Stomach smooth muscle (tissue), 2 donors: ENCODE data around the gene DGKG.

Experiments
- H3K27ac ChIP-seq: one replicate; pipeline ENCODE4 v1.7.0; 2013; ENCODE audit warnings: mild to moderate bottlenecking, low read length, inconsistent platforms
- H3K27me3 ChIP-seq, 2 donors: one replicate each; pipeline ENCODE4 v1.7.0; 2013; ENCODE audit warnings: low read length in 2 of 2; ENCODE audit not compliant: insufficient read depth in 2 of 2, control insufficient read depth in 1 of 2
- H3K36me3 ChIP-seq, 2 donors: one replicate each; pipeline ENCODE4 v1.7.0; 2013; ENCODE audit warnings: low read length in 2 of 2; ENCODE audit not compliant: control insufficient read depth in 2 of 2, insufficient read depth in 2 of 2
- H3K4me1 ChIP-seq: one replicate; pipeline ENCODE4 v1.7.0; 2013; ENCODE audit warnings: low read length; ENCODE audit not compliant: control insufficient read depth, insufficient read depth
- H3K4me3 ChIP-seq, 2 donors: one replicate each; pipeline ENCODE4 v1.7.0; 2013; ENCODE audit warnings: low read length in 2 of 2
- H3K9ac ChIP-seq, 2 donors: one replicate each; pipeline ENCODE4 v1.7.0; 2013; ENCODE audit warnings: low read length in 2 of 2, mild to moderate bottlenecking in 1 of 2
- H3K9me3 ChIP-seq, 2 donors: one replicate each; pipeline ENCODE4 v1.7.0; 2013; ENCODE audit warnings: low read length in 2 of 2; ENCODE audit not compliant: control insufficient read depth in 2 of 2
- donor health status: healthy.
- donor health status: Pancreatic carcinoma.

The DGKG gene

DNA sequence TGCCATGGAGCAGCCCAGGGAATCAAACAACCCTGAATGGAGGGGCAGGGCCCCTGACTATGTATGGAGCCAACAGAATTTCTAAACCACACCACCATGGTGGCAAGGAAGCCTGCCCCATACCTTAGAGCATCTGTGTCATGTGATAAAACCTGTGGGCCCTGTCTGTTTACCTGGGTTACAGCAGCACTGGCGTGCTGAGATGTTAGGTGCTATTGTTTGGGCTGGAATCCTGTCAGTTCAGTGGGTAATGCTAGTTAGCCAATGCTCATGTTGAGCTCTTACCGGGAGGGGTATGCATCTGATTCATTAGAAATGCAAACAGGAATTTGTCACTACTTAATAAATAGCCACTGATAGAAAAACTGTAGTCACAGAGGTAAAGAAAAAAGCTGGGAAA is 189.7 kb downstream of the DGKG start:
- H3K4me3 ChIP-seq = no peak overlapping the region
- H3K9me3 ChIP-seq = no peaks in the 10 kb centered on the region
- no peak overlapping the region for H3K27ac ChIP-seq
- H3K36me3 ChIP-seq = peaks cover 5 to 26% of the 10 kb centered on the region in 2 donors
- peaks cover 15% of the 10 kb centered on the region for H3K4me1 ChIP-seq
- no peaks in the 10 kb centered on the region for H3K27me3 ChIP-seq
- H3K9ac ChIP-seq = no peak overlapping the region

DNA sequence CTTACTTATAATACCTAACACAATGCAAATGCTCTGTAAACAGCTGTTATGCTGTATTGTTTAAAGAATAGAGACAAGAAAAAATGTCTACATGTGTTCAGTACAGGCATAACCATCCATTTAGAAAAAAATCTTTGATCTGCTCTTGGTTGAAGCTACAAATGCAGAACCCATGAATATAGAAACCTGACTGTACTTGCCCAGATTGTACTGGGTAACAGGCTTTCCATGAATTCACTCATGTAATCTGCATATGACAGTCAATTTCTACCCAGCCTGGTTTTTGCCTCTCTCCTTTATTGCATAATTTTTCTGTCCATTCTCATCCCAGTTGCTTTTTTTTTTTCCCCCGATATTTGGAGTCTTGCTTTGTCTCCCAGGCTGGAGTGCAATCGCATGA is 190.5 kb downstream of the DGKG start:
- H3K4me1 ChIP-seq = peaks cover 10% of the 10 kb centered on the region
- H3K4me3 ChIP-seq = no peak overlapping the region
- H3K9me3 ChIP-seq = no peaks in the 10 kb centered on the region
- no peaks in the 10 kb centered on the region for H3K27me3 ChIP-seq
- no peak overlapping the region for H3K27ac ChIP-seq
- H3K9ac ChIP-seq = no peak overlapping the region
- peaks cover 5 to 23% of the 10 kb centered on the region in 2 donors for H3K36me3 ChIP-seq

DNA sequence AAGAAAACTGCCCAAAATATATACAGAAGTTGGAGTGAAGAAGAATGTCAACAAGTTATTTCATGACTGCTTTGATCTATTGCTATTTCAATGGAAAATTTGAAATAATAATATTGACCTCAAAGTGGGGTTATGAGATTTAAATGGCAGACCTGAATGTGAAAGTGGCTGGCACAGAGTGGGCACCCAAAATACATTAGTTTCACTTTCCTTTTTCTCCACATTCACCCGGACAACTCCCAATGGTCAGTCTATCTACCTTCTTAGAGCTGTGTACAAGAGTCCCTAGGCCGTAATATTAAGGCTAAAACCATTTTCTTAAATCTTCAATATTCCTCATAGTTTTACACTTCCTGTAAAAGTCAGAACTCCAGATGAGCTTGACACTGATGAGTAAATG is 191.5 kb downstream of the DGKG start:
- H3K36me3 ChIP-seq = peaks cover 5 to 23% of the 10 kb centered on the region in 2 donors
- H3K4me3 ChIP-seq = no peak overlapping the region
- no peaks in the 10 kb centered on the region for H3K9me3 ChIP-seq
- H3K9ac ChIP-seq = no peak overlapping the region
- peaks cover 6% of the 10 kb centered on the region for H3K4me1 ChIP-seq
- no peak overlapping the region for H3K27ac ChIP-seq
- no peaks in the 10 kb centered on the region for H3K27me3 ChIP-seq

DNA sequence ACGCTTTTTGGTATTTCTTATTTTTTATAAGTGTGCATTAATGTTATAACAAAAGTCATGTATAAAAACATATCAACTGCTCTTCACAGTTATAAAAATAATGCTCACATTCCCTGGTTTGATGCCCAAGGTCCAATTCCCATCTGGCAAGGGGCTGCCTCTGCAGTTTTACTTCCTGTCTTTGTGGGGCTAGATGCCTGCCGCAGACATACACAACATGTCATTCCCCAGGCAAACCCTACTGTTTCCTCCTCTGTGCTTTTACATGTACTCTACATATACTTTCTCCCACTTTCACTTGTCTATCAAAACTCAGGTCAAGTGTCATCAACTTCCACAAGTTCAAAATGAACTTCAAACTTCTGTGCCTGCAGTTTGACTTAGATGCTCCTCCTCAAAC is 192.7 kb downstream of the DGKG start:
- Histone ChIP-seq H3K36me3 (peaks cover 8 to 21% of the 10 kb centered on the region in 2 donors), H3K9ac (no peak overlapping the region), H3K27ac (peak overlapping the region; percentile 6)

DNA sequence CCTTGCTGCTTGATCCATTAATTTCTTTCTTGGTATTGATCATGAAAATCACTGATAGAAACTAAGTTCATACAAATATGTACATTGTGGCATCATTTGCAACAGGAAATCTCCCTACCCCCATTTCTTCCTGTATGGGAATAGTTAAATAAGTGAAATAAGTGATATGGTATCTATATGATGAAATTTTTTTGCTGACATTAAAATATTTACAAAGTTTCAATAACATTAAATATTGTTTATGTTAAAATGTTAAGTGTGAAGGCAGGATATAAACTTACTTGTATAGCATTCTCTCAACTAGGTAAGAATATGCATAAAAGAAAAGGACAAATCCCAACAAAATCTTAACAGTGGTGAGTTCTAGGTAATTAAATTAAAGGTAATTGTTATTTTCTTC is 193.1 kb downstream of the DGKG start:
- H3K36me3 ChIP-seq = peaks cover 8 to 23% of the 10 kb centered on the region in 2 donors
- no peaks in the 10 kb centered on the region for H3K27me3 ChIP-seq
- H3K4me3 ChIP-seq = no peak overlapping the region
- H3K27ac ChIP-seq = no peak overlapping the region
- H3K9me3 ChIP-seq = no peaks in the 10 kb centered on the region
- no peak overlapping the region for H3K9ac ChIP-seq
- peaks cover 4% of the 10 kb centered on the region for H3K4me1 ChIP-seq

More for the DNA sequence above, 192.7 kb downstream of the DGKG start:
- Histone ChIP-seq H3K4me1 (peaks cover 4% of the 10 kb centered on the region), H3K27me3 (no peaks in the 10 kb centered on the region), H3K4me3 (no peak overlapping the region), H3K9me3 (no peaks in the 10 kb centered on the region)

DNA sequence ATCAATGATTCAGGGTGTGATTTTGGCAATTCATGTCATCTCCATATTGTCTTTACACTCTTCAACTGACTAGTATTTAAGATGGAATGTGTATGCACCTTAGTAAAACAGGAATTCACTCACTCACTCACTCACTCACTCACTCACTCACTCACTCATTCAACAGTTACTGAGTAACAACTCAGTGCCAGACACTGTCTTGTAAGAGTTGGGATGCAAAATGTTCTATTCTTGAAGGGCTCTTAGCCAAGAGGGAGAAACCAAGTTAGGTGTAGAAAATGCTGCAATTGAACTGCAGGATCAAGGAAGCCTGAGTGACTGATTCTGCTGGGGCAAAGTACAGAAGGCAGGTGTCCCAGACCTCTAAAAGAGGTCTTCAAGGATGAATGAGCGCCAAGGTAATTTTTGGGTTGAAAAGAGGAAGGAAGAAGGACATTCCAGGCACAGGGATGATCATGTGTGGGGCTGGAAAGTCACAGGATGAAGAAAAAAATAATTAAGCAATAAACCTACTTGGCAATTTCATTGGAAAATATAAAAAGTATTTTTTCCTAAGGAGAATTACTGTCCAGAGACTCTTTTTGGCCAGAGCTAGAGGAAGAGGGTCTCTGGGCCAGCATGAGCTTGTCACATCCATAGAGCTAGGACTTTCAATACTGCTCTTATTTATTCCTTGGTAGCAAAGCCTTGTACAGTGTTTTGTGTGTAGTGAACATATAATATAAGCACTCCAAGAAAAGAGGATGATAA is 194.2 kb downstream of the DGKG start:
- H3K4me1 ChIP-seq = peaks cover 4% of the 10 kb centered on the region
- H3K4me3 ChIP-seq = no peak overlapping the region
- no peak overlapping the region for H3K27ac ChIP-seq
- no peaks in the 10 kb centered on the region for H3K27me3 ChIP-seq
- H3K9ac ChIP-seq = no peak overlapping the region
- H3K9me3 ChIP-seq = no peaks in the 10 kb centered on the region
- peaks cover 3 to 30% of the 10 kb centered on the region in 2 donors for H3K36me3 ChIP-seq

DNA sequence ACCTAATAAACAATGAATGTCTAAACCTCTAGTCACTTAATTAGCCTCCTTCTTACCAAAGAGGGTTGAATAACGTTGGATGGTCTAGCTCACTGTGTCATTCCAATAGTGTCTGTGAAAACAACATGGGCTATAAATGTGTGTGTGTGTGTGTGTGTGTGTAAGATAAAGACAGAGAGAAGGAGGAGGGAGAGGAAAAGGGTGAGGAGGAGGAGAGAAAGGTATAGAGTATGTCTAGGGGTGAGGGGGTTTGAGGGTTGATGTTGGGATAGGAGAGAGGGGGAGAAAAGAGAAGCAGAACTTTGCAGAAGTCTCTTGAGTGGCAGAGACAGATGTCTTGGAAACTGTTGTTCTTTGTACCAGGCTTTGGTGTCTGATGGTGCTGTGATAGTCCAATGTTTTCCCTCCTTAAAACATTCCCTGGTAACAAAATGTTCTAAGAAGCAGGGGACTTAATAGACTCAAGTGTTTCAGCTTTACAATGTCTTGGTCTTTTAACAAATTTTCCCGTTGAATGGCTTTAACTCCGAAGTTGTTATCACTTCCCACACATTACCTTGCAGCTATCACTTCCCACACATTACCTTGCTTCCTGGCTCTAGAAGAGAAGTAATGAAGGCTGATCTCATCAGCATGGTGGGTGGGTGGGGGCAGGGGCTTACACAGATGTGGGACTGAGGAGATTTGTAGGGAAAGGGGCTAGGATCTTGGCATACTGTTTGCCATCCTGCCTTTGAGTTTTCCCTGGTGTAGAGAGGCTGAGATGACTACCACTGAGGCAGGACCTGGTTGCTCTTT is 195.3 kb downstream of the DGKG start:
- H3K27ac ChIP-seq = no peak overlapping the region
- no peaks in the 10 kb centered on the region for H3K27me3 ChIP-seq
- H3K9ac ChIP-seq = no peak overlapping the region
- no peak overlapping the region for H3K4me3 ChIP-seq
- peaks cover 4% of the 10 kb centered on the region for H3K4me1 ChIP-seq
- H3K9me3 ChIP-seq = no peaks in the 10 kb centered on the region
- peaks cover 2 to 27% of the 10 kb centered on the region in 2 donors for H3K36me3 ChIP-seq

- no peaks in the 10 kb centered on the region for H3K27me3 ChIP-seq
- H3K36me3 ChIP-seq = peaks cover 9 to 27% of the 10 kb centered on the region in 2 donors
- H3K4me3 ChIP-seq = no peak overlapping the region
- peaks cover 4% of the 10 kb centered on the region for H3K4me1 ChIP-seq
- H3K9me3 ChIP-seq = no peaks in the 10 kb centered on the region
- H3K9ac ChIP-seq = no peak overlapping the region
- H3K27ac ChIP-seq = no peak overlapping the region
Measured at GRCh38 chr3:186166036-186166435, 196.0 kb downstream of the DGKG start.

DNA sequence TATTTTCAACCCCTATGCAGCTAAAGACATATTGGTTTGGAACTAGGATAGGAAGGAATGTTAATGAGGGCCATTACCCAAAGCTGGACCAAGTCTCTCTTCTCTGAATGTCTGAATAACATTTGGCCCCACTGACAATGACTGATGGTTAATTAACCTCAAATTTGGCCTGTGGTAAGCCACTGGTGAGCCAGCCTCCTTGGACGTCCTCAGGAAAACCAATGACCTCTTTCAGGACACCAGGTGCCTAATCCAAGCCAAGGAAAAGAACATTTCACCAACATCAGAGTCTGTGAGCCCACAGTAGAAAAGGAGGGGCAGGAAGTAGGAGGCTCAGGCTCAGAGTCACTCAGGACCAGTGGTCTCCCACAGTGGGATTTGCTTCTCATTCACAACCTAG is 196.7 kb downstream of the DGKG start:
- Histone ChIP-seq H3K9me3 (no peaks in the 10 kb centered on the region), H3K9ac (no peak overlapping the region), H3K27me3 (no peaks in the 10 kb centered on the region), H3K4me3 (no peak overlapping the region), H3K36me3 (peaks cover 10 to 23% of the 10 kb centered on the region in 2 donors), H3K4me1 (no peaks in the 10 kb centered on the region), H3K27ac (no peak overlapping the region)

DNA sequence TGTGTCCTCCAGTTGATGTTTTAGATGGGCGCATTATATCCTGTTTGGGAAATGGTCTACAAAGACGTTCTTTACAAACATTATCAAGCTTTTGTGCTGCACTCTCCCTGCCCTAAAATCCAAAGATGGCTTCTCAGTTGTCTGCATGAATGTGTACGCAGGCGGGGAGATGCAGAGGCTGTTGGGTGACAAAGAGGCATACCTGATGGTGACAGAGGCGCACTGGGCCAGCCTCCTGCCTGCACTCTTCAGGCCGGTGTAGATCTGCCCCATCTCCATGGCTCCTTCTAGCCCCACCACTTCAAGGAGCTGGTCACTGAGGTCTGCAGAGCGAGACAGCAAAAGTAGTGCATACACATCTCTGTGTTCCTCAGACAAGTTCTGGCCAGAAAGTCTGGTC is 197.3 kb downstream of the DGKG start:
- no peaks in the 10 kb centered on the region for H3K9me3 ChIP-seq
- no peaks in the 10 kb centered on the region for H3K27me3 ChIP-seq
- H3K9ac ChIP-seq = no peak overlapping the region
- H3K27ac ChIP-seq = no peak overlapping the region
- H3K4me1 ChIP-seq = no peaks in the 10 kb centered on the region
- H3K4me3 ChIP-seq = no peak overlapping the region
- peaks cover 13 to 22% of the 10 kb centered on the region in 2 donors for H3K36me3 ChIP-seq

GRCh38 chr3:186162221-186162620 is 199.8 kb downstream of the DGKG start:
- no peaks in the 10 kb centered on the region for H3K4me1 ChIP-seq
- H3K27me3 ChIP-seq = no peaks in the 10 kb centered on the region
- H3K9me3 ChIP-seq = no peaks in the 10 kb centered on the region
- H3K9ac ChIP-seq = no peak overlapping the region
- H3K27ac ChIP-seq = no peak overlapping the region
- H3K4me3 ChIP-seq = no peak overlapping the region
- peaks cover 13 to 18% of the 10 kb centered on the region in 2 donors for H3K36me3 ChIP-seq
